GM21529 (cell line): ENCODE results near the gene EML1.

ENCODE experiments used
- ATAC-seq: cut with Tn5 transposase; IDR thresholded peaks from one replicate; pipeline ENCODE4 v1.9.1; 2021; ENCODE audit not compliant: unreplicated experiment

EML1 gene

GRCh38 chr14:99777951-99778350 is 15.3 kb upstream of the EML1 start:
- ATAC-seq = no peak

GRCh38 chr14:99779751-99780150 is 13.5 kb upstream of the EML1 start:
- ATAC-seq = no peak

- no peak for ATAC-seq
Measured at GRCh38 chr14:99780690-99781089, 12.5 kb upstream of the EML1 start.

GRCh38 chr14:99781091-99781490 is 12.1 kb upstream of the EML1 start:
- ATAC-seq = no peak

GRCh38 chr14:99781853-99782610 is 11.2 kb upstream of the EML1 start:
- no peak for ATAC-seq

- no peak for ATAC-seq
Measured at GRCh38 chr14:99784508-99784907, 8.7 kb upstream of the EML1 start.

GRCh38 chr14:99785426-99785825 is 7.8 kb upstream of the EML1 start:
- ATAC-seq = no peak

GRCh38 chr14:99786511-99786989 is 6.7 kb upstream of the EML1 start:
- no peak for ATAC-seq

- no peak for ATAC-seq
Measured at GRCh38 chr14:99788713-99789112, 4.5 kb upstream of the EML1 start.

- ATAC-seq = no peak
Measured at GRCh38 chr14:99789581-99789980, 3.6 kb upstream of the EML1 start.

- ATAC-seq = no peak
Measured at GRCh38 chr14:99790201-99790977, 2.8 kb upstream of the EML1 start.

- ATAC-seq = no peak
Measured at GRCh38 chr14:99790978-99791376, 2.2 kb upstream of the EML1 start.

GRCh38 chr14:99791476-99792209 is 1.6 kb upstream of the EML1 start:
- no peak for ATAC-seq

GRCh38 chr14:99792210-99792535 is 1.0 kb upstream of the EML1 start:
- no peak for ATAC-seq

GRCh38 chr14:99792551-99793212 is 531 bp upstream of the EML1 start:
- ATAC-seq = no peak

GRCh38 chr14:99794151-99794780 is 1.1 kb downstream of the EML1 start:
- ATAC-seq = no peak

GRCh38 chr14:99795046-99795445 is 1.8 kb downstream of the EML1 start:
- no peak for ATAC-seq

- no peak for ATAC-seq
Measured at GRCh38 chr14:99797231-99797630, 4.0 kb downstream of the EML1 start.

GRCh38 chr14:99800781-99801180 is 7.6 kb downstream of the EML1 start:
- no peak for ATAC-seq

- ATAC-seq = no peak
Measured at GRCh38 chr14:99802301-99803105, 9.3 kb downstream of the EML1 start.
